GM18499 (cell line): ENCODE results near the gene AGFG1.
"Not testable (repeated sequence)": the region's sequence is repeated elsewhere in the genome, so short reads cannot be mapped to it uniquely, and the experiment has no call there.

Source experiments
- ATAC-seq: cut with Tn5 transposase; IDR thresholded peaks from one replicate; pipeline ENCODE4 v1.9.1; 2021; ENCODE audit warnings: moderate number of reproducible peaks; ENCODE audit not compliant: insufficient read depth, unreplicated experiment

AGFG1 gene

DNA sequence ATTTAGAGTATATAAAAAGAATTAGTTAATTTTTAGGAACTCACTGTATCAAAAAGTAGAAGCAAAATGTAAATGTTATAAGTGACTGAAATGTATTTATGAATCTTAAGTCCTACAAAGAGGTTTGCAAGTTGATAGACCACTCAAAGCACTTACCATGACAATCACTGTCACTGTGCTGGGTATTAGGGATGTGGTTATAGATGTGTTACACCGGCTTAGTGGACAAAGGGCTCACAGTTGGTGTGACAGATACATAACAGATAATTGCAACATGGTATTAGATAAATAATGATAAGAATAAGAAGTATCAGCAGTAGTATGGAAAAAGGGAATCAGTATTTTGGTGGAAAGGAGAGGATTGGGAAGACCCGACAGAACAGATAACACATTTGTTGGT lies 21.6 kb downstream of the AGFG1 start:
- no peak for ATAC-seq

GRCh38 chr2:227497158-227497557 lies 25.2 kb downstream of the AGFG1 start:
- no peak for ATAC-seq

DNA sequence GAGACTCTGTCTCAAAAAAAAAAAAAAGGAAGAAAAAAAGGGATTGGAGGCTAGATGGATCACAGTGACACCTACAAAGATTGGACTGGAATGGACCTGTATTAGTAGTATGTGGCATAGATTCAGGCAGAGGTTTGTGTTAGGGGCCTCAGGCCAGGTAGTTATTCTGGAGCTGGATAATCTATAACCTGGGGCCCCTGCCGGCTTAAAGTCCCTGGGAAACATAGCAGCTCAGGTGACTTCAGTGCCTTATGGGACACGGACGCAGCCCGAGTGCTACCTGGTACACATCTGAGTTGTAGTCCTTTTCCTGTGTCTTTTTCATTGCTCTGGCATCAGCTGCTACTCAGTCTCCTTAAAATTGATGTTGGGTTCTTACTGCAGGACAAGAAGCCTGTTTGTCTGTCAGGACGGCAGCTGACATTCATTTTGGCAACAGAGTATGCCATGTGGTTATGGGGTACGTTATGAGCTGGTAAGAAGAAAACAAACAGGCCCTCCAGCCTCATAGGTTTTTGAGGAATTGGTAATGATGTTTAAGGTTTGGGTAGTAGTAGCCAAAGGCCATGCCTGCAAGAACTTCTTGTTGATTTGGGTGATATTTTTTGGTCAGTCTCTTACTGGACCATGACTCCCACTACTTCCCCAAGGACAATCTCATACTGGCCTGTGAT lies 27.8 kb downstream of the AGFG1 start:
- ATAC-seq = no peak

GRCh38 chr2:227500301-227500630 lies 28.3 kb downstream of the AGFG1 start:
- ATAC-seq = no peak

GRCh38 chr2:227503433-227504406 lies 31.8 kb downstream of the AGFG1 start:
- ATAC-seq = no peak

DNA sequence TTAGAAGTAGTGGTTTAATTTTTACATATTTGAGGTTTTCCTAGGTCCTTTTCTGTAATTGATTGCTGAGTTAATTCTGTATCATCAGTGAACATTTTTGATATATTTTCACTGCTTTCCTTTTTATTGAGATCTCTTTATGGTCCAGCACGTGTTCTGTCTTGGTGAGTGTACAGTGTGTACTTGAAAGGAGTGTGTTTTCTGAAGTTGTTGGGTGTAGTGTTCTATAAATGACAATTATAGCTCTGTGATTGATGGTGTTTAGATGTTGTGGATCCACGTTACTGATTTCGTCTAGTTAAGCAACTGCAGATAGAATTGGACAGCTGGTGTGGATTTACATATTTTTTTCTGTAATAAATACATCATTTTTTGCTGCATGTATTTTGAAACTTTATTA lies 32.7 kb downstream of the AGFG1 start:
- no peak for ATAC-seq

DNA sequence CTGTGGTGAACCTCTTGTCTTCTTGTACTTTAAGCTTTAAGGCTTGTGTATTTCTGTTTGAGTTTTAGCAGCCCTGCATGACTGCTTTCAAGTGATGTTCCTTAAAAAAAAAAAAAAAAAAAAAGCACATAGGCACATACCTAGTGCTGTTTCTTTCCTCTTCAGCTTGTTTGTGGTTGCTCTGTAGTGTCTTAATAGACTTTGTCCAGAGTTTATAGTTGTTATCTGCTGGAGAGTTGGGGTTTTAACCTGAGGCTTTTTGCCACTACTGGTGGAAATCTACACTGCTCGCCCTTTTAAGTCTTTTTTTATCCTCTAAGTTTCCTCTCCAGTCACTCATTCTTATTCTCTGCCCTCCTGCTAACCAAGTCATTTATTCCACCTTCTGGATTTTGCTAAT lies 34.5 kb downstream of the AGFG1 start:
- no peak for ATAC-seq

GRCh38 chr2:227507963-227508362 lies 36.0 kb downstream of the AGFG1 start:
- ATAC-seq = no peak

DNA sequence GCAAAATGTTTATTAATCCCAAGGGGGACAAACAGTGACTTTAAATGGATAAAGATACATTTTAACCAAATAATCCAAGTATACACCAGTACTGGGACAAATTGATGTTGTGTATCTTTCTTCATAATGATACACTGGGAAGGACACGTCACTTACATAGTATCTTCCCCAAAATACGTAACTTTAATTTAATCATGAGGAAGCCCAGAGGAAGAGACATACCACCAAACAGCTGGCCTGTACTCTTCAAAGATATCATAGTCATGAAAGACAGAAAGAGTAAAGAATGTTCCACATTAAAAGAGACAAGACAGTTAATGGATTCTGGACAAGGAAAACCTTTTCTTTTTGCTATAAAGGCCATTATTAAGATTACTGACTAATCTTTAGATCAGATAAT lies 37.1 kb downstream of the AGFG1 start:
- ATAC-seq = no peak

GRCh38 chr2:227509824-227510619 lies 38.1 kb downstream of the AGFG1 start:
- ATAC-seq = no peak

DNA sequence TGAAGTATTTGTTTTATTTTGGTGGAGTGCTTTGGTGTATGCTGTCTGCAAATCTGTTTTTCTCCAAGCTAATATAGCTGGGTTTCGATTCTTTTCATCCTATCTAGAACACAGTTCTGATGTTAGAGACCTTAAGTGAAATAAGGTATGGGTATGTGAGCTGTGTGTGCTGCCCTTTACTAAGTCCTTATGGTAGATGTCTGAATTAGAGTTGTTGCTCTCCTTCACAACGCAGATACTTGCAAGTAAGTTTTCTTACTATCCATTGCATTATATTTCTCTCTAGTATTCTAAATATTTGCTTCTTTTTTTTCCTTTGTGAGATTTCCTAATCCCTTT lies 38.6 kb downstream of the AGFG1 start:
- ATAC-seq = no peak

DNA sequence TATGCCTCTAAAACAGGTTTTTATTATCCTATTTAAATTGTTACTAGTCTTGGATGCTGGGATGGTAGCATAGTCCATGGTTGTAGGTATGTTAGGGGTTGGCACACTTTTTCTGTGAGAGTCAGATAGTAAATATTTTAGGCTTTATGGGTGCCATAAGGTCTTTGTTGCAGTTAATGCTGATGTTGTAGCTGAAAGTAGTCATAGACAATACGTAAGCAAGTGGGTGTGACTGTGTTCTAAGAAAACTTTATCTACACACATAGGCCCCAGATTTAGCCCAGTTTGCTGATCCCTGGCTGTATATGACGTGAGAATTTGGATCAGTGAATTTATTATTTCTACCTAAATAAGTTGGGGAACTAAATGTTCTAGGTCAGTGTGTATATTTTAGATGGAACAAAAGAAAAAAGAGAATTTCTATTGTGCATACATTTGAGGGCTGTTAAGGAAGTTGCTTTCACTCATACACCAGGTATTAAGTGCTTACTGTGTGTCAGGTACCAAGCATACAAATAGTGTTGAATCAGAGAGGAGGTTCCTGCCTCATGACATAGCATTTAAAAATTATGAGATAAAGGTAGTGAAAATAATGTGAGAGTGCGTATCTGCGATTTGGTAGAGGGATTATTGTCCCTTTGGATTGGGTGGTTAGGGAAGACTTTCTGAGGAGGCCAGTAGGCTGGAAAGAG lies 39.4 kb downstream of the AGFG1 start:
- no peak for ATAC-seq

DNA sequence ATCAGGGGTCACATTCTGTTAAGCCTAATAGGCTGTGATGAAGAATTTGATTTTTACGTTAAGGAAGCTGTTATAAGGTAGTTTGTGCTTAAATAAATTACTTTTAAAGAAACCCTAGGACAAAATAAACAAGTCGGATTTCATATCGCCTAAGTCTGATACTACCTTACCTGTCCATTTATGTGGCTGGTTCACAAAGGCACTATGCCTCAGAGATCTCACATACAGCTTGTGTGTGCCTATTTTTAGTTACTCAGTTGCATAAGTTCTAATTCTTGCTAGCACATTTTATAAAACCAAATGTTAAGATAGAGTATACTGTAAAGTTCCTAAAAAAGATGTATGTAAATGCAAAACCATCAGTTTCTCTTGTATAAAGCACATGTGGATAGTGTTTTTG lies 40.0 kb downstream of the AGFG1 start:
- ATAC-seq = no peak

GRCh38 chr2:227513113-227513512 lies 41.2 kb downstream of the AGFG1 start:
- ATAC-seq = no peak

- ATAC-seq = no peak
Observed at GRCh38 chr2:227515742-227516141, 43.8 kb downstream of the AGFG1 start.

- ATAC-seq = no peak
Observed at GRCh38 chr2:227517724-227518123, 45.8 kb downstream of the AGFG1 start.

- ATAC-seq = not testable (repeated sequence)
Observed at GRCh38 chr2:227518278-227518865, 46.4 kb downstream of the AGFG1 start.

DNA sequence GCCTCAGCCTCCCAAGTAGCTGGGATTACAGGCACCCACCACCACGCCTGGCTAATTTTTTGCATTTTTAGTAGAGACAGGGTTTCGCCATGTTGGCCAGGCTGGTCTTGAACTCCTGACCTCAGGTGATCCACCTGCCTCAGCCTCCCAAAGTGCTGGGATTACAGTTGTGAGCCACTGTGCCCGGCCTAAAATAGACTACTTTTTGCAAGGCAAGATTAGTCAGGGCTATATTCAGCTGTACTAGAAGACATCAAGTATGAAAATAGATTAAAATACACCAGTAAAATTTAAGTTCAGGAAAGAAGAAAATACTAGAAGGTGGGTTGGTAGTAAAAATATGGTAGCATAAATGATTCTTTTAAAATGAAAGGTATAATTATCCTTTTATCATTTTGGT lies 49.2 kb downstream of the AGFG1 start:
- not testable (repeated sequence) for ATAC-seq

- no peak for ATAC-seq
Observed at GRCh38 chr2:227524665-227525064, 52.7 kb downstream of the AGFG1 start.

DNA sequence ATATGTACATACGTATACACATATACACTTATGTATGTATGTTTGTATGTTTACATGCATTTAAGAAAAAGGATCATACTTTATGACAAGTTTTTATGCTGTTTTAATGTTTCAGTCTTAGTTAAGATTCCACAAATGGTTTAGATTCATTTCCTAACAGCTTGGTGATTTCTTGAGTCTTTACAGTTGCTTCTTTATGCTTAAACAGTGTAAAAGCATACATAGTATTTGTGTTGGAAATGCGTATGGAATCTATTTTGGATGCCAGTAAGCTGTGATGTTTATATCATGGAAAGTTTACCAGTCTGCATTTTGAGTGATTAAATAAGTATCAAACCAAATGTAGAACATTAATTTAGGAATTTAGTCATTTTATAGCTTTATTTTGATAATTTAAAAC lies 55.4 kb downstream of the AGFG1 start:
- ATAC-seq = no peak
